Naive B cell (primary cell): ENCODE data around the gene ZNF768. TPM values are rescaled to one million over a fixed set of nuclear protein-coding genes. Genes with fewer than 3 reads are reported as not detected.
A peak's percentile ranks its signal among the peaks of the same experiment; 100 is the strongest.
"Not testable (repeated sequence)": the region's sequence is repeated elsewhere in the genome, so short reads cannot be mapped to it uniquely, and the experiment has no call there.

ENCODE experiments used
- ATAC-seq, 2 donors: fragments of 150-1000 bp; cut with Tn5 transposase; 2 replicates each; pipeline ENCODE4 v1.10.0; 2021; ENCODE audit warnings: low read depth in 2 of 2, mild to moderate bottlenecking in 2 of 2, moderate library complexity in 2 of 2
- DNase-seq: peaks from one replicate; pipeline ENCODE4 v3.0.0; 2022
- H3K27ac Mint-ChIP-seq, 6 donors: one replicate each; pipeline ENCODE4 v1.8.0; 2020 to 2022; ENCODE audit warnings: mild to moderate bottlenecking in 6 of 6, mixed read lengths in 6 of 6, moderate library complexity in 5 of 6, inconsistent platforms in 2 of 6
- H3K27me3 Mint-ChIP-seq, 3 donors: one replicate each; pipeline ENCODE4 v1.8.0; 2021 to 2022; ENCODE audit warnings: mixed read lengths in 3 of 3, mild to moderate bottlenecking in 1 of 3
- H3K36me3 Mint-ChIP-seq, 2 donors: one replicate each; pipeline ENCODE4 v1.8.0; 2020 to 2022; ENCODE audit warnings: mixed read lengths in 2 of 2, inconsistent platforms in 1 of 2, mild to moderate bottlenecking in 1 of 2
- H3K4me1 Mint-ChIP-seq, 3 donors: one replicate each; pipeline ENCODE4 v1.8.0; 2020 to 2022; ENCODE audit warnings: mixed read lengths in 3 of 3, inconsistent platforms in 1 of 3, mild to moderate bottlenecking in 1 of 3, moderate library complexity in 1 of 3
- H3K4me3 Mint-ChIP-seq, 8 donors: one replicate each; pipeline ENCODE4 v1.8.0; 2020 to 2022; ENCODE audit warnings: mild to moderate bottlenecking in 8 of 8, mixed read lengths in 8 of 8, moderate library complexity in 8 of 8, inconsistent platforms in 2 of 8
- H3K9me3 Mint-ChIP-seq, 7 donors: one replicate each; pipeline ENCODE4 v1.8.0; 2020 to 2022; ENCODE audit warnings: mixed read lengths in 7 of 7, mild to moderate bottlenecking in 5 of 7, inconsistent platforms in 2 of 7, moderate library complexity in 1 of 7
- polyA plus RNA-seq, 6 donors: library from polyadenylated mRNA; unstranded; fragments of 300-500 nt; fragmentation: Illumina TruSeq; gene quantifications; one replicate each; pipeline ENCODE4 v1.2.3, GENCODE V29; 2021; ENCODE audit warnings: low read depth in 6 of 6

Gene ZNF768
- polyA plus RNA-seq, 6 donors from 2014 or later, result 0.40 to 10.1 (median 6.3) TPM

DNA sequence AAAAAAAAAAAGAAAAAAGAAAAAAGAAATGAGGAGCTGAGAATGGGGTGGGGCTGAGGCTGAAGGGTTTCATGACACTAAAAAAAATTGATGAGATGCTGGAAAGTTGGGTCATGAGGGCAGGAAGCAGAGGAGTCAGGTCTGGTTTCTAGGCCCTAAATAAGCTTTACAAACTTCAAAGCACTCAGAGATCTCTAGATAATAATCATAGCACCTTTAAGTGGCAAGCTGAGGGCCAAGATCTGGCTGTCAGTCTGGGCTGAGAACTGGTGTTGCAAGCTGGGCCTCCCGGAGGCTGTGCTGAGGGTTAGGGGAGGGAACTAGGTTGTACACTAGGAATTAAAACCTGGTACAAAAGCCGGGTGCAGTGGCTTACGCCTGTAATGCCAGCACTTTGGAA is 25.4 kb upstream of the ZNF768 start:
- ATAC-seq (no peak), DNase-seq (no peak)
- no peaks in the 10 kb centered on the region for H3K36me3 Mint-ChIP-seq
- peak overlapping the region in 3 of 6 donors; percentile 20 to 40 (median 24) for H3K27ac Mint-ChIP-seq
- peaks cover 16 to 41% (median 20%) of the 10 kb centered on the region in 3 donors for H3K4me1 Mint-ChIP-seq
- H3K9me3 Mint-ChIP-seq, result no peaks in the 10 kb centered on the region
- no peak overlapping the region for H3K4me3 Mint-ChIP-seq
- H3K27me3 Mint-ChIP-seq, result no peaks in the 10 kb centered on the region

DNA sequence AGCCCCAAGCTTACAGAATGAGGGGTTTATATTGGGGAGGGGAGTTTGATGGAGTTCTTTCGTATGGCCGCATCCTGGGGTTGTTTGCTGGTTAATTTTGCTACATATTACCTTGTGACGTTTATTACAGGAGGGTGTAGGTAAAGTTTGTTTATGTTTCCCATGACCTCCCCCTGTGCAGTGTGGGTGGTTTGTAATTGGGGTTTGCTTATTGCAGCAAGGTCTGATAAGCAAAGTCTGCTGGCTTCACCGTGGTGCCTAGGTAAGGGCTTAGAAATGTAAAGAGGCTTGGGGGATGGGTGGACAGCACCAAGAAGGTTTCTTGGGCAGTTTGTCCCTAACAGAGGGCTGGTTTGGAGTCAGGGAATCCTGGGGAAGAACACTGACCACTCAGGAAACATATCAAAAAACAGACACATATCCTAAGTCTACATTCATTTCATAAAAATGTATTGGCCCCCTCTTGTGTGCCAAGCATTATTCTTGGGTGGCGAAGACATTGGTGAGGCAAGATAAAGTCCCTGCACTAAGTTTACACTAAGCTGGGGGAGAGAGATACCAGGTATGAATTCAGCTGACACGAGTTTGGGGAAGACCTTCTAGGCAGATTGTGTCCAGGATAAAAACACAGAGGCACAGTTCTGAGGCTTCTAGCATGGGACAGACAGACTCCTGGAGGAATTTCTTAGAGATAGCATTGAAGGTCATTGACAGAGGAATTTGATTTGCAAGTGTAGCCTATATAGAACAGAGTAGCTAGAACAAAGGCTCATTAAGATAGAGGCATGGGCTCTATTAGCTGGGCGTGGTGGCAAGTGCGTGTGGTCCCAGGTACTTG is 22.3 kb upstream of the ZNF768 start:
- no peaks in the 10 kb centered on the region for H3K9me3 Mint-ChIP-seq

DNA sequence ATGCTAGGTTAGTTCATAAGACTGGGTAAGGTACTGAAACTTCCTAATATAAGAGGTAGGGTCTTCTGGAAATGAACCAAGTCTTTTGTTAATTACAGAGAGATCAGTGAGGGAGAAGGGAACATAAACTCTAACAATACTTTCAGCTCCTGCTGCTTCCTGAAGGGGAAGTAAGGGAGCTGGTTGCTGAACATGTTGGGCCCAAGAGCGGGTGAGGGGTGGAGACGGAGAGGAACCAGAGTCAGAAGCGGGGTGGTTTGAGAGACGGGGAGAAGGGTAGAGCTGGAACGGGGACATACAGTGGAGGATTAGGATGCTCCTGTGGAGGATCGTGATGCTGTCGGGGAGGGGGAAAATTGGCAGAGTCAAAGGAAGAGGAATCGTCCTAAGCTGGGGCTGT is 19.7 kb upstream of the ZNF768 start:
- no peak overlapping the region for H3K4me3 Mint-ChIP-seq
- DNase-seq, result no peak
- H3K27ac Mint-ChIP-seq, result peak overlapping the region in 3 of 6 donors; percentile 6 to 72 (median 21)

More for the DNA sequence above, 22.3 kb upstream of the ZNF768 start:
- H3K4me1 Mint-ChIP-seq, result peaks cover 10 to 29% (median 20%) of the 10 kb centered on the region in 3 donors
- DNase-seq (no peak), ATAC-seq (no peak)
- H3K27ac Mint-ChIP-seq, result peak overlapping the region in 2 of 6 donors; percentile 78 to 90
- no peaks in the 10 kb centered on the region for H3K27me3 Mint-ChIP-seq
- H3K4me3 Mint-ChIP-seq, result no peak overlapping the region
- H3K36me3 Mint-ChIP-seq, result no peaks in the 10 kb centered on the region

DNA sequence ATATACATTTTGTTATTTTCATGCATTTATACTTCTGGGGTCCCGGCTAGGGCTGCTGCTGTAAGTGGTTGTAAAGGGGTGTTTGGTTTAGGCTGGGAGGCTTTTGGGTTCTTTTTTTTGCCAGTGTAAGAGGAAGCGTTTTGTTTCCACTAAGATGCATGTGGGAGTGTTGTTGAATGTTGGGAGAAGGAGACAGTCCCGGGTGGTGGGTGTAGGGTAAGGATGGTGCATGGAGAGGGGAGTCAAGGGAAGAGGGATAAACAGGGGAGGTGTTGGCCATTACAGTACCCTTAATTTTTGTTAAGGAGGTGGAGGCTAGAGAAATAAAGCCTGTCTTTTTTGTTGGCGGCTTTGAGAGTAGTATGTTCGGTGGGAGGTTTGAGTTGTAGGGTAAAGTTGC is 16.7 kb upstream of the ZNF768 start:
- H3K27me3 Mint-ChIP-seq, result no peaks in the 10 kb centered on the region
- no peaks in the 10 kb centered on the region for H3K36me3 Mint-ChIP-seq
- DNase-seq, result no peak
- H3K27ac Mint-ChIP-seq, result no peak overlapping the region
- no peak overlapping the region for H3K4me3 Mint-ChIP-seq
- peaks cover 13 to 16% (median 14%) of the 10 kb centered on the region in 3 donors for H3K4me1 Mint-ChIP-seq
- ATAC-seq, result no peak
- H3K9me3 Mint-ChIP-seq, result no peaks in the 10 kb centered on the region

More for the DNA sequence above, 19.7 kb upstream of the ZNF768 start:
- no peaks in the 10 kb centered on the region for H3K27me3 Mint-ChIP-seq
- no peaks in the 10 kb centered on the region for H3K9me3 Mint-ChIP-seq
- no peak for ATAC-seq
- H3K36me3 Mint-ChIP-seq, result no peaks in the 10 kb centered on the region
- H3K4me1 Mint-ChIP-seq, result peaks cover 5 to 15% (median 14%) of the 10 kb centered on the region in 3 donors

DNA sequence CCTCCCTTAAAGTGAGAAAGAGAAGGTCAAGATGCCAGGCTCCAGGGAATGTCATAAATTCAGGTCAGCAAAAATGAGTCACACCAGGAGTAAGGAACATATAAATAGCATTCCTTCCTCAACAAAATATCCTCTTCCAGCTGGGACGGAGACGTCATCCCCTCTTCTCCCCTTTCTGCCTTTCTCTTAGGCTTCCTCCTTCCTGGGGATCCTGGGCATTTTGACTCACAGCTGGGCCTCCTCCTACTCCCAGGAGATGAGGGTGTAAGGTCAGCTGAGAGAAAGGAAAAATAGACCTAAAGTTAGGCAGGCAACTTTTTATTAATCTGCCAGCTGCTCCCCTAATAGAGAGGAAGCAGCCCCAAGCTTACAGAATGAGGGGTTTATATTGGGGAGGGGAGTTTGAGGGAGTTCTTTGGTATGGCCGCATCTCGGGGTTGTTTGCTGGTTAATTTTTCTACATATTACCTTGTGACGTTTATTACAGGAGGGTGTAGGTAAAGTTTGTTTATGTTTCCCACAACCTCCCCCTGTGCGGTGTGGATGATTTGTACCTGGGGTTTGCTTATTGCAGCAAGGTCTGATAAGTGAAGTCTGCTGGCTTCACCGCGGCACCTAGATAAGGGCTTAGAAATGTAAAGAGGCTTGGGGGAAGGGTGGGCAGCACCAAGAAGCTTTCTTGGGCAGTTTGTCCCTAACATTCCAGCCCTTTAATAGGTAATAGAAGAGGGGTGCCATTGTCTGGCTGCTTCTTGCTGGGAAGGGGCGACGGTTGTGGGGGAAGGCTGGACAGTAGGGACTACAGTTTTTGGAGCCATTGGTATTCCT is 15.3 kb upstream of the ZNF768 start:
- H3K4me3 Mint-ChIP-seq, result no peak overlapping the region
- H3K27me3 Mint-ChIP-seq, result no peaks in the 10 kb centered on the region
- peaks cover 9 to 26% (median 13%) of the 10 kb centered on the region in 3 donors for H3K4me1 Mint-ChIP-seq
- H3K27ac Mint-ChIP-seq, result no peak overlapping the region
- no peak for DNase-seq
- H3K36me3 Mint-ChIP-seq, result no peaks in the 10 kb centered on the region
- H3K9me3 Mint-ChIP-seq, result no peaks in the 10 kb centered on the region
- ATAC-seq, result no peak

- not testable (repeated sequence) for DNase-seq, H3K27ac Mint-ChIP-seq, H3K36me3 Mint-ChIP-seq, ATAC-seq, H3K4me3 Mint-ChIP-seq, H3K9me3 Mint-ChIP-seq, H3K27me3 Mint-ChIP-seq
- H3K4me1 Mint-ChIP-seq, result peaks cover 9 to 26% (median 16%) of the 10 kb centered on the region in 3 donors
Measured at GRCh38 chr16:30540916-30541464, 14.6 kb upstream of the ZNF768 start.

- not testable (repeated sequence) for DNase-seq, H3K9me3 Mint-ChIP-seq, H3K36me3 Mint-ChIP-seq, H3K27ac Mint-ChIP-seq, H3K27me3 Mint-ChIP-seq, H3K4me3 Mint-ChIP-seq, ATAC-seq
- H3K4me1 Mint-ChIP-seq, result peaks cover 12 to 35% (median 23%) of the 10 kb centered on the region in 3 donors
Measured at GRCh38 chr16:30539986-30540526, 13.7 kb upstream of the ZNF768 start.

GRCh38 chr16:30539000-30539964 is 12.9 kb upstream of the ZNF768 start:
- Mint-ChIP-seq H3K4me1 (peaks cover 16 to 38% (median 26%) of the 10 kb centered on the region in 3 donors), H3K4me3 (peak overlapping the region in 1 of 8 donors; percentile 77), H3K27me3 (no peaks in the 10 kb centered on the region), H3K36me3 (peaks cover 0 to 7% of the 10 kb centered on the region in 2 donors), H3K9me3 (no peaks in the 10 kb centered on the region), H3K27ac (no peak overlapping the region)
- ATAC-seq (no peak), DNase-seq (no peak)

GRCh38 chr16:30536391-30537024 is 10.1 kb upstream of the ZNF768 start:
- Mint-ChIP-seq H3K27ac (peak overlapping the region in 5 of 6 donors; percentile 49 to 99 (median 93)), H3K4me3 (peak overlapping the region in 7 of 8 donors; percentile 90 to 99 (median 98)), H3K4me1 (peaks cover 20 to 47% (median 31%) of the 10 kb centered on the region in 3 donors)
- H3K36me3 Mint-ChIP-seq, DNase-seq, H3K27me3 Mint-ChIP-seq, ATAC-seq, H3K9me3 Mint-ChIP-seq: not testable (repeated sequence)

DNA sequence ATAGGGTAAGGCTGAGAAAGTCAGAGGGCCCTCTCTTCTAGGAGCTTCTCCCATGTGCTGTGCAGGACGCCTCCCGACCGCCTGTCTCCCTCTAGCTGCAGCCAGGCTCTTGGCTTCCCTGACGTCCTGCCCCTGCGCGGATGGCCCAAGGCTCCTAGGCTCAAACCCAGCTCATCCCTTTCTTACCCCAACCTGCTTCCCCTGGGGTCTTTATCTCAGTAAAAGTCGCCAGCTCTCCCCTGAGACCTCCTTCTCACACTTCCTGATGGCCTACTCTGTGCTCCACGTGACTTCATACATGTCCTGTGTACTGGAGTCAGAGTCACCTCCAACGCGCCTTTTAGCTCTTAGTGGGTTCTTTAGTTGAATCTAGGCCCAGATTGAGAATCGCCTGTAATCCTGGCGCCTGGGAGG is 9.4 kb upstream of the ZNF768 start:
- peaks cover 0 to 7% of the 10 kb centered on the region in 2 donors for H3K36me3 Mint-ChIP-seq
- H3K27ac Mint-ChIP-seq, result peak overlapping the region; percentile 93 to 99 (median 98)
- H3K4me3 Mint-ChIP-seq, result peak overlapping the region; percentile 90 to 99 (median 98)
- DNase-seq (peak; percentile 37), ATAC-seq (peak; percentile 52 to 54)
- H3K4me1 Mint-ChIP-seq, result peaks cover 20 to 47% (median 33%) of the 10 kb centered on the region in 3 donors
- H3K9me3 Mint-ChIP-seq, result no peaks in the 10 kb centered on the region
- H3K27me3 Mint-ChIP-seq, result no peaks in the 10 kb centered on the region

DNA sequence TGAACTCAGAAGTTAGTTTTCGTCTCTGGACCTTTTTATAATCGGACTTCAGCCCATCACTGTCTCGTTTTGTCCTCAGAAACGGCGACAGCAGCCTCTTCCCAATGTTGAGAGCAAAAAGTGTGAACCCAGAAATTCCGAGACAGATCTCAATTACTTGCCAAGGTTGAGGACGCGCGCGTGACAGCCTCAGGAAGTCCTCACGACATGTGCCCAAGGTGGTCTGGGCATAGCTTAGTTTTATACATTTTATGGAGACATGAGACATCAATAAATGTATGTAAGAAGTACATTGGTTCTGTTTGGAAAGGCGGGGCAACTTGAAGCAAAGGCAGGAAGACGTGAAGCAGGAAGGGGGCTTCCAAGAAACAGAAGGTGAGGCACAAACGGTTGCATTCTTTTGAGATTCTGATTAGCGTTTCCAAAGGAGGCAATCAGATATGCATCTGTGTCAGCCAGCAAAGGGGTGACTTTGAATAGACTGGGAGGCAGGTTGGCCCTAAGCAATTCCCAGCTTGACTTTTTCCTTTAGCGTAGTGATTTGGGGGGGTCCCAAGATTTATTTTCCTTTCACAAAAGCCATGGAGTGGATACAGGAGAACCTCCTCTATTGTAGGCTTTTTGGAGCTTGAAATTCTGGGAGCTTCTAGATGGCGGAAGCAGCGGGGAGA is 8.9 kb upstream of the ZNF768 start:
- ATAC-seq, result peak; percentile 37 to 38
- no peak for DNase-seq
- Mint-ChIP-seq H3K4me3 (peak overlapping the region; percentile 90 to 99 (median 98)), H3K9me3 (no peaks in the 10 kb centered on the region), H3K36me3 (peaks cover 0 to 7% of the 10 kb centered on the region in 2 donors), H3K27ac (peak overlapping the region; percentile 93 to 99 (median 98)), H3K4me1 (peaks cover 20 to 51% (median 38%) of the 10 kb centered on the region in 3 donors), H3K27me3 (no peaks in the 10 kb centered on the region)
